Endometrial microvascular endothelial cells (primary cell): Measurements from ENCODE around the gene RTP3. TPM values are rescaled to one million over a fixed set of nuclear protein-coding genes. Genes with fewer than 3 reads are reported as not detected.
"Not testable (repeated sequence)": the region's sequence is repeated elsewhere in the genome, so short reads cannot be mapped to it uniquely, and the experiment has no call there.

Source experiments
- in situ Hi-C: cut with HindIII; loops from 2 replicates; pipeline ENCODE4 v1.10.0; 2017; ENCODE audit warnings: low sequenced_read_pairs, low pct_unique_long_range_greater_than_20kb; ENCODE audit errors: inconsistent ontology term
- total RNA-seq: library from RNA; depleted of rRNA; stranded (reverse); fragments of >200 nt; gene quantifications from one replicate; pipeline ENCODE4 v1.2.3, GENCODE V29; 2015; ENCODE audit errors: inconsistent ontology term

Gene RTP3
- total RNA-seq, 1 donor from 2014 or later = not detected

DNA sequence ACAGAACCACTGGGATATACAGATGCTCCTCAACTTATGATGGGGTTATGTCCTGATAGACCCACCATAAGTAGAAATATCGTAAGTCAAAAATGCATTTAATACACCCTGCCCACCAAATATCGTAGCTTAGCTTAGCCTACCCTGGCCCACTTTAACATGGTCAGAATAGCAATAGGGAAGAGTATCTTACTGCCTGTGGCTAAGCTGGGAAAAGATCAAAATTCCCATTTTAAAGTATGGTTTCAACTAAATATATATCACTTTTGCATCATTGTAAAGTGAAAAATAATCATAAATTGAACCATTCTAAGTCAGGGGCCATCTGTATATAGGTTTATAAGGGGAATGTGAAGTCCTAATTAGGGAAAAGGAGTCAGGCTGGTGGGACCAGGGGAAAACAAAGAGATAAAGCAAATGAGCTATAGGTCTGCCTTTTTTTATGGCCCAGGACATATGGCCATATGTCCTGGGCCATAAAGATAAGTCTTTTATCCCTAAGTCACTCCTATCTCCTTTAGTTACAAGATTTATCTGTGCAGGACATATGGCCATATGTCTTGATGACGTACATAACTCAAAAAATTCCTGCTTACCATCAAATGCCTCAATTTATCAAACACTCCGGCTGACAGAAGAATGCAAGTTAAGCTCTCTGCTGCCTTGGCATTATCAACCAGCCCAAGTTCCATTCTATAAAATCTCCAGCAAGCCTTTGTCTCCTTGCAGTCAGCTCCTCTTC, 11.2 kb downstream of the RTP3 start:
- in situ Hi-C loops = no loop called here

DNA sequence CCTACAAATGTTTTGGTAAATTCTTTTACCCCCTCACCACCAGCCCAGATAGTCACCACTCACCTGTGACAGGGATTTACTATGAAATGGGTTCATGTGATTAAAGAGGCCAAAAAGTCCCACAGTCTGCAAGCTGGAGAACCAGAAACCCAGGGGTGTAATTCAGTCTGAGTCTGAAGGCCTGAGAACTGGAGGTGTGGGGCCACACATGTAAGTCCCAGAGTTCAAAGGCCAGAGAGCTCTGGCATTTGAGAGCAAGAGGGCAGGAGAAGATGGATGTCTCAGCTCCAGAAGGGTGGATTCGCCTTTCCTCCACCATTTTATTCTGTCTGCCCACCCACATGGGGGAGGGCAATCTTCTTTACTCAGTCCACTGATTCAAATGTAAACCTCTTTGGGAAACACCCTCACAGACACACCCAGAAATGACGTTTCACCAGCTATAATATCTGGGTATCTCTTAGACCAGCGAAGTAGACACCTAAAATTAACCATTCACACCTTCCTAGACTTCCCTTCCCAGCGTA, 11.9 kb downstream of the RTP3 start:
- in situ Hi-C loops = no loop called here

DNA sequence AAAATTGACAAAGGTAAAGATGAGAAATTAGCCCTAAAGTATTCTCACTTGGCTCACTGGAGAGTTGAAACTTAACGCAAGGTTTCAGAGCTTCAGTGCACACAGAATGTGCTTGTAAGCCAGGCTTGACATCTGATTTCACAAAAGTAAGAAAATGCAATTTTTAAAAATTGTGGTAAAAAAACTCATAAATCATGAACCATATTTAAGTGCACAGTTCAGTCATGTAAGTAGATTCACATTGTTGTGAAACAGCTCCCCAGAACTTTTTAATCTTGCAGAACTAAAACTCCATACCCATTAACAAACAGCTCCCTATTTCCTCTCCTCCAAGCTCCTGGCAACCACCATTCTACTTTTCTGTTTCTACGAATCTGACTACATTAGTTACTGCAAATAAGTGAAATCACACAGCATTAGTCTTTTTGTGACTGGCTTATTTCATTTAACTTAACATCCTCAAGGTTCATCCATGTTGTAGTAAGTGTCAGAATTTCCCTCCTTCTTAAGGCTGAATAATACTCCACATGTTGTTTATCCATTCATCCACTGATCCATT, 14.5 kb downstream of the RTP3 start:
- in situ Hi-C loops = no loop called here

DNA sequence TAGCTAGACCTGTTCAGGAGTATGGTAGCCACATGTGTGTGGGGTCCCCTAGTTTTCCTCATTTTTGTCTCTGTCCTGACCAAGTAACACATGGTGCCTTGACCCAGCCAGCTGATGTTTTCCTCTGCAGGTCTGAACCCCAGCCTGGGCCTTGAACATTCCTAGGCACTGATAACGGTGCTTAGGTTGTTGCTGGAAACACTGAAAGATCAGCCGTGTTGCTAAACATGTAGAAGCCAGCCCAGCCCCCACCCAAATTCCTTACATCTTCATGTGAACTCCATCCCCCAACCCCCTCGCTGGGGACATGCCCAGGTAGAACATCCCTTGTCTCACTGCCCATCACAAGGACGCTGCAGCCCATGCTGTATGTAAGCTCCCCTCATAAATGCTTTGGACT, 18.7 kb downstream of the RTP3 start:
- in situ Hi-C loops = no loop called here

DNA sequence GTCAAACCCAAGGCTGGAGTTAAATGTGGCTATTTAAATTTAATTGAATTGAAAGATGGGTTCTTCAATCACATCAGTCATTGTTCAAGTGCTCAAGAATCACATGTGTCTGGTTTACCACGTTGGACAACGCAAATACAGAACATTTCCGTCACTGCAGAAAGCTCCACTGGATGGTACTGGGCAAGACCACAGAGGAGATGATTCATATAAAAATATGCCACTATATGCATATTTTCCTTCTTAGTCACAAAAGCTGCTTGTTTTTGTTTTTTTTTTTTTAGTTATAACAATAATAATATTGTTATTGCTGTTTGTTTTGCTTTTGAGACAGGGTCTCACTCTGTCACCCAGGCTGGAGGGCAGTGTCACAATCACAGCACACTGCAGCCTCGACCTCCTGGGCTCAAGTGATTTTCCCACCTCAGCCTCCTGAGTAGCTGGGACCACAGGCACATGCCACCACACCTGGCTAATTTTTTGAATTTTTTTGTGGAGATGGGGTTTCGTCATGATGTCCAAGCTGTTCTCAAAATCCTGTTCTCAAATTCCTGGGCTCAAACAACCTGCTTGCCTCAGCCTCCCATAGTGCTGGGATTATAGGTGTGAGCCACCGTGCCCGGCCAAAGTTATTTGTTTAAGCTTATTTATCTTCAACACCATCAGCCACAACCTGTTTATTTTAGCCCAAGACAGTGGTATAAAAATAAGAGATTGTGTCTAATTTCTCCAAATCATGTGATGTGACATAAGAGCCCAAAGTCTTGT, 19.4 kb downstream of the RTP3 start:
- in situ Hi-C loops = no loop called here

DNA sequence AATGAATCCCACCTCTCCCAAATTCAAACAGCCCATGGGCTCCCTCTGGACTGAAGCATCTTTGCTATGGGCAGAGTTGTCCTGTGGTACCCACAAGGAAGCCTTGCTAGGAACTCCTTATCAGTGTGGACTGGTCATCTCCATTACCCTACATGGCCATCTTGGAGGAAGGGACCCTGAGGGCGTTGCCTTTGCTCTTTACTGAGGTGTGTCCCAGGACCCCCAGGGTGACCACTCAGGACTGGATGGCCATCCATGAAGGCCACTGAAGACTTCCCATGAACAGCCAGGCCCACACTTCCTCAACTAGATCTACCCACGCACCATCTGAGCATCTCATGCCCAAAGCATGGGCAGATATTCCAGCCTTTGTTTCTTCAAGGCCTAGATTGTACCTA, 20.0 kb downstream of the RTP3 start:
- in situ Hi-C loops = no loop called here

DNA sequence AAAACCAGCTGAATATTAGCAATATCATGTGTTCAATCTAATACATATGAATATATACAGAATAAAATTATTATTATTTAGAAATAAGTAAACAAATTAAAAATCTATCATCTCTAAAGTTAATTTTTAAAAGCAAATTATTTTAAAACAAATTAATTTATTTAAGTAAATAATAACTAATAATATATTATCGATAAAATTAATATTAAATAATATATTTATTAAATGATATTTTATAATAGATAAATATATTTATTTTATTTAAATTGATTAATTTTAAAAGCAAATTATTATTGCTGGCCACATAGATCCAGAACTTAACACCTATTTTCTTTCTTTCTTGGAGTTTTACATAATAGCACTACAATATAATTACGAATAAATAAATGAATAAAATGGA, 22.2 kb downstream of the RTP3 start:
- in situ Hi-C loops = no loop called here

DNA sequence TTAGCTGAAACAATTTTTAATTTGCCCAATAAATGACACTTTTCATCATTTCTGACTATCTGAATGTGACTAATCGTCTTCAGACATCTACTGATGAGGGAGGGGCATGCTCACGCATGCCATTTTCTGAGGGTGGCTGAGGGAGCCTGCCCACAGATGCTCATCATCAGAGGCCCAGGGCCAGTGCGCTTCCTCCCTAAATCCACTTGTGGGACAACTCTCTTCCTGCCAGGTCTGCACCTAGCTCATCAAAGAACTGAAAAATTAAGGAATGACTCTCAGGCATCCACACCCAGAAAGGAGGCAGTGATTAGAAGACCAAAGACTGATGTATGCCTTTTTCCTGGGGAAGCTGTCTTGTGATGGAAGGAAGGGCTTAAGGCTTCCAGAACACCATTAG, 22.8 kb downstream of the RTP3 start:
- in situ Hi-C loops = no loop called here

DNA sequence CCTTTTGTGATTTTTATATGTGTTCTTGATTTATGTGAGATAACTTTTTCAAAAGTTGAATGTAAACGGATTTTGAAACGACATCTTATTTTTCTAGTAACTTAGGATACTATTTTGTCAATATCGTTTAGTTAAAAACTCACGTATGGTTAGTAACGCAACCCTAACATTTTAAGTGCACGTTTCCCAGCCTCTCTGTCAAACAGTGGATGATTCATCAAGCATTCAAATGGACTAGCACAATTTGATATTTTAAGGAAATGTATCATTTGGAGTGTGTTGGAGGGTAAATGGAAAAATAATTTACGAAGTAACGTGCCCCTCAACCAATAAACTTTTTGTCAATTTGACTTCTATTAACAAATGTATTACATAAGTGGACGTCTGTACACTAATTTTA, 23.3 kb downstream of the RTP3 start:
- in situ Hi-C loops = no loop called here

DNA sequence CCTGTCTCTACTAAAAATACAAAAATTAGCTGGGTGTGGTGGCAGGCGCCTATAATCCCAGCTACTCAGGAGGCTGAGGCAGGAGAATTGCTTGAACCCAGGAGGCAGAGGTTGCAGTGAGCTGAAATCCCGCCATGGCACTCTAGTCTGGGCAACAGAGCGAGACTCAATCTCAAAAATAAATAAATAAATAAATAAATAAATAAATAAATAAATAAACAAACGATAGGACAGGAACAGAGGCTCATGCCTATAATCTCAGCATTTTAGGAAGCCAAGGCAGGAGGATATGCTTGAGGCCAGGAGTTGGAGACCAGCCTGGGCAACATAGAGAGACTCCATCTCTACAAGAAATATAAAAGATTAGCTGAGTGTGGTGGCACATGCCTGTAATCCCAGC, 24.4 kb downstream of the RTP3 start:
- in situ Hi-C loops = not testable (repeated sequence)

DNA sequence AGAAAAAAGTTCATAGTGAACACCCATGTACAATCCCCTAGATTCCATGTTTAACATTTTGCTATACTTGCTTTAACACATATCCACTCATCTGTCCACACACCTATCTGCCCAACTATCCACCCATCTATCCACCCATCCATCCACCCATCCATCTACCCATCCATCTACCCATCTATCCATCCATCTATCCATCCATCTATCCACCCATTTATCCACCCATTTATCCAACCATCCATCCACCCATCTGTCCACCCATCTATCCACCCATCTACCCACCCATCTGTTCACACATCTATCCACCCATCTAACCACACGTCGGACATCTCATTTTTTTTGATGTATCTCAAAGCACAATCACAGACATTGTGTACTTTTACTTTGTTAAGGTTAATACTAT, 25.8 kb downstream of the RTP3 start:
- in situ Hi-C loops = no loop called here

DNA sequence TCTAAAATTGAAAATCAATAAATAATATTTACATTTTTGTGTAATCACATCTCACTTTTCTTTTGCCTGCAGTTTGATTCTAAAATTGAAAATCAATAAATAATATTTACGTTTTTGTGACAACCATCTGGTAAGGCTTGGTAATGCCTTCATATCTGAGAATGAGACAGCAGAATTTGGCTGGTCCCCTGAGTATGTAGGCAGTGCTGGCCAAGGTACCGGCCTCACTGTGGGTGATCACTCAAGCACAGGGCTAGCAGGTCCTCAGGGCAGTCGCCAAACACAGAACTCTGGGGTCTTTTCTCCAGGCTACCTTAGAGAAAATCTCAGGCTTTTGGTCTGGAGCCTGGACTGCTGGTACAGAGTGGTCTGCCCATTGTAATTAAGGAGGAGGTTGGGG, 26.2 kb downstream of the RTP3 start:
- in situ Hi-C loops = no loop called here

DNA sequence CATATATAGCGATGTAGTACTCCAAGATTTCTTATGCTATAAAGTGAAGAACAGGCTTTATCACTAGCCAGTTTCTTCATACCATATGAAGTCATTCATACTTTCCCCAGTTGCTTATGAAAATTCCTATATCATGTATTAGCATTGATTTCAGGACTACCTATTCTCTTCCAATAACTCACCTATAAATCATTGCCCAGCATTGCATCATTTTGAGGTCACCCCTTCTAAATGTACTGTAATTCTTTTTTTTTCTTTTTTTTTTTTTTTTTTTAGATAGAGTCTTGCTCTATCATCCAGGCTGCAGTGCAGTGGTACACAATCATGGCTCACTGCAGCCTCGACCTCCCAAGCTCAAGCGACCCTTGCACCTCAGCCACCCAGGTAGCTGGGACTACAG, 27.1 kb downstream of the RTP3 start:
- in situ Hi-C loops = no loop called here

DNA sequence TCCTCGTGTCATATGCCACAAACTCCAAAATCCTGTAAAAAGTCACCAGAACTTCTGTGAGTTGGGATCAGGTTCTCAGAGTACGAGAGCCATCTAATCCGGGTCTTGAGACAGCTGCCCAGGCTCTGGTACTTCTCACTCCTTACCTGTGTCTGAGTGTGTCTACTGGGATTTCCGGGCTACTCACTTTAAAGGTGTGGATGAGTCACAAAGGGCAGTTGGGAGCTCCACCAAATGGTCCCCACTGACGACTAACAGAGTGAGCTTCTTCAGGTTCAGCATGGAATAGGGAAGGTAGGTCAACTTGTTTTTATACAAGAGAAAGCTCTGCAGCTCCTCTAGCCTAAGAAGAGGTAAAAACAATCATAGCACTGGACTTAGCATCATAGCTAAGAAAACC, 29.5 kb downstream of the RTP3 start:
- in situ Hi-C loops = no loop called here

DNA sequence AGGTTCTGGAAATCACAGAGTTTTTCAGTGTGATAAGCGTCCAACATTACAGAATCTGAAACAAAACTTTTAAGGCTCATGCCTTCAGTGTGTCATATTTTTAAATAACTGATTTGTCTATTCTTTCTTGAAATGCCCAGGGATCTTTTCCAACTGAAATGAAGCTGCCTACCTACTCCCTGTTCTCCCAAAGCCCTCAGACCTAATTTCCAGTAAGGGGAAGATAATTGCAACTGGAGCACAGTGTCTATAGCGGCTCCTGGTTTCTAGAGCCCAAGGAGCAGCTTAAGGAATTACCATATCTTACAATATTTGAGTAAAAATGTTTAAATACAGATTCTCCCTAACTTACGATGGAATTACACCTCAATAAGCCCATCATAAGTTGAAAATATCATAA, 35.3 kb downstream of the RTP3 start:
- in situ Hi-C loops = no loop called here

DNA sequence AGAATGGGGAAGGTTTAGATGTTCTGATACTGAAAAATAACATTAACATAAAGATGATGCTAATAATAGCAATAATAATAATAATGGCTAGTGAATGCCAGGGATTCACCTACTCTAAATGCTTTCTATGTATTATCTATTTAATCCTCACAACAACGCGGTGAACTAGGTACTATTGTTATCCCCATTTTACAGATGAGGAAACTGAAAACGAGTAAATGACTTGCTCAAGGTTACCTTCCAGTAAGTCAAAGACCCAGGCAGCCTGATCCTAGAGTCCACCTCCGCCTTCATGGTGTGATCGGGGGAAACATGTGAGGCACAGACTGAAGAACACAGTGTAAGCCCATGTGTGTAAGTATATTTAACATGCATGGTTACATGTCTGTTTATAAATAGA, 38.0 kb downstream of the RTP3 start:
- in situ Hi-C loops = no loop called here

DNA sequence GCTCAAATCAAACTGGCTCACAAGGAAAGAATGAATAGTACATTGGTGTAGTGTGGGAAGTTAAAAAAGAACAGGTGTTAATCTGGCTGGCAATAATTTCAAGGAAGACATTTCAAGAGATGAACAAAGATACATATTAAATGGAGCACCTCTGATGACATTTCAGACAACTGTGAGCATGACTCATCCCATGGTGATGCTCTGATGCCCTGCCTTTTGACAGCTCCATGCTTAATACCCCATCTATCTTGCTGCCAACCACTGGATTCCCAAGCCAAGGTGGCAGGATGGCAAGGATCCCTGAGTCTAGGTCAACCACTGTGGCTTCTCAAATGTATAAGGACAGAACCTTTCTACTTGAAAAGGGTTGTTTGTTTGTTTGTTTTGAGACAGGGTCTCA, 39.0 kb downstream of the RTP3 start:
- in situ Hi-C loops = no loop called here

DNA sequence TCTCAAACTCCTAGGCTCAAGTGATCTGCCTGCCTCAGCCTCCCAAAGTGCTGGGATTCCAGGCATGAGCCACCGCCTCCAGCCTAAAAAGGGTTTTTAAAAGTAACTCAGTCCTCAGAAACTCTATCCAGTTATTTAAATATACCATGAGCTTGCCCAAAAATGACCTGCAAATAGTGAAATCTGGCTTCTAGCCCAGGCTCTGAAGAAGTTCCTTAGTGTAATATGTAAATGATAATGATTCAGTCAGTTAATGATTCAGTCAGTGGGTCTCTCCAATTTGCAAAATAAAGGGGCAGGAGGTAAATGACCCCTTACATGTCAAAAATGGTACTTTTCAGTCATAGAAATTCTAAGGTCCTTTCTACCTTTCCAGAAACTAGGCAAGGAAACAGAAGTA, 39.5 kb downstream of the RTP3 start:
- in situ Hi-C loops = no loop called here

DNA sequence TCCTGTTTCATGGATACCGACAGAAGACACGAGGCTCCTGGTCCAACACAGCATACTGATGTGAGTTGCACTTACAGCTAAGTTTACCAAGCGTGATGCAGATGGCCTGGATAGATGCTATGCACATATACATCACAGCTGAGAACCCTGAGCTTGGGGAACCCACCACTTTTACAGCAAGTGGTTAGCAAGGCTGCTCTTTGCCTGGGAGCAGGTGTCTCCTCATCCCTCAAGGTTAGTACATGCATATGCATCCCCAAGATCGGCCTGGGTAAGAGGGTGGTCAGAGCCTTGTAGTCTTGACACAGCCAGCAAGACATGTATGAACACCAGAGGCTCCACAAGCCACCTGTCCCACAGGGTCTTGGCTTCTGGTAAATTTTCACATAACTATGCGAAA, 40.0 kb downstream of the RTP3 start:
- in situ Hi-C loops = no loop called here

DNA sequence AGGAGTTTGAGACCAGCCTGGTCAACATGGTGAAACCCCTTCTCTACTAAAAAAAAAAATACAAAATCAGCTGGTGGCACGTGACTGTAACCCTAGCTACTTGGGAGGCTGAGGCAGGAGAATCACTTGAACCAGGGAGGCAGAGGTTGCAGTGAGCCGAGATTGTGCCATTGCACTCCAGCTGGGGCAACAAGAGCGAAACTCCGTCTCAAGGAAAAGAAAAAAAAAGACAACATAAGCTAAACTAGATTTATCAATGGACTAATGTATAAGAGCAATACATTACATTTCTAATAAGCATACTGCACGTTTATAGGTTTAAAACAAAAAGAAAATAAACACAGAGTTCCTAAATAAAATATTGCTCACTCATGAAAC, 40.6 kb downstream of the RTP3 start:
- in situ Hi-C loops = not testable (repeated sequence)
